CD4-positive, alpha-beta T cell treated with Interleukin-6 at 100 ng/mL for 8 hours (primary cell): ENCODE measurements around the gene NEIL3.
A peak's percentile ranks its signal among the peaks of the same experiment; 100 is the strongest.
"Not testable (repeated sequence)": the region's sequence is repeated elsewhere in the genome, so short reads cannot be mapped to it uniquely, and the experiment has no call there.

Source experiments
- DNase-seq: peaks from one replicate; pipeline ENCODE4 v3.0.0-alpha.2; 2020; ENCODE audit warnings: mixed read lengths, low spot score

Gene NEIL3

GRCh38 chr4:177301126-177301639 lies 8.5 kb upstream of the NEIL3 start:
- DNase-seq: no peak

- no peak for DNase-seq
Observed at GRCh38 chr4:177302371-177303100, 7.1 kb upstream of the NEIL3 start.

GRCh38 chr4:177304094-177304493 lies 5.6 kb upstream of the NEIL3 start:
- no peak for DNase-seq

GRCh38 chr4:177304864-177305263 lies 4.8 kb upstream of the NEIL3 start:
- DNase-seq: not testable (repeated sequence)

- DNase-seq: no peak
Observed at GRCh38 chr4:177308125-177308524, 1.5 kb upstream of the NEIL3 start.

GRCh38 chr4:177308847-177309521 lies 690 bp upstream of the NEIL3 start:
- DNase-seq: no peak

GRCh38 chr4:177311589-177311988 lies 1.9 kb downstream of the NEIL3 start:
- DNase-seq: no peak

- DNase-seq: no peak
Observed at GRCh38 chr4:177313263-177313662, 3.6 kb downstream of the NEIL3 start.

GRCh38 chr4:177315767-177316464 lies 6.2 kb downstream of the NEIL3 start:
- no peak for DNase-seq

GRCh38 chr4:177320721-177321120 lies 11.0 kb downstream of the NEIL3 start:
- DNase-seq: no peak

- no peak for DNase-seq
Observed at GRCh38 chr4:177321647-177322046, 12.0 kb downstream of the NEIL3 start.

- DNase-seq: no peak
Observed at GRCh38 chr4:177322266-177322665, 12.6 kb downstream of the NEIL3 start.

- DNase-seq: no peak
Observed at GRCh38 chr4:177322881-177323280, 13.2 kb downstream of the NEIL3 start.

GRCh38 chr4:177323416-177323815 lies 13.7 kb downstream of the NEIL3 start:
- DNase-seq: no peak

GRCh38 chr4:177332119-177332518 lies 22.4 kb downstream of the NEIL3 start:
- no peak for DNase-seq

GRCh38 chr4:177339477-177340374 lies 30.1 kb downstream of the NEIL3 start:
- peak; percentile 35 for DNase-seq

- DNase-seq: no peak
Observed at GRCh38 chr4:177348348-177348747, 38.7 kb downstream of the NEIL3 start.

- no peak for DNase-seq
Observed at GRCh38 chr4:177349191-177349590, 39.5 kb downstream of the NEIL3 start.

GRCh38 chr4:177351622-177352244 lies 42.1 kb downstream of the NEIL3 start:
- no peak for DNase-seq

- DNase-seq: no peak
Observed at GRCh38 chr4:177356206-177356605, 46.5 kb downstream of the NEIL3 start.

- DNase-seq: no peak
Observed at GRCh38 chr4:177356921-177357320, 47.2 kb downstream of the NEIL3 start.
